Cardiac septum (tissue), 1 donor: ENCODE results near the gene CTDNEP1. TPM values are rescaled to one million over a fixed set of nuclear protein-coding genes. Genes with fewer than 3 reads are reported as not detected.

Experiments used
- DNase-seq: peaks from one replicate; pipeline ENCODE4 v3.0.0-alpha.2; 2020; ENCODE audit warnings: low spot score
- intact Hi-C: fragments of 100-400 bp; cut with DNase I; formaldehyde crosslinking; loops from one replicate; pipeline ENCODE4 v1.14.0; 2022
- total RNA-seq: library from RNA; stranded (reverse); fragmentation: NEBNext Ultra II Directional; extraction: Animal tissue kit (Norgen Biotek cat#: 25700); gene quantifications from one replicate; pipeline ENCODE4 v1.2.1, GENCODE V29; 2021
- donor health status: DM: no; HTN: no; CAD: no.

CTDNEP1 gene
- total RNA-seq, 1 donor from 2014 or later, result 111 TPM

DNA sequence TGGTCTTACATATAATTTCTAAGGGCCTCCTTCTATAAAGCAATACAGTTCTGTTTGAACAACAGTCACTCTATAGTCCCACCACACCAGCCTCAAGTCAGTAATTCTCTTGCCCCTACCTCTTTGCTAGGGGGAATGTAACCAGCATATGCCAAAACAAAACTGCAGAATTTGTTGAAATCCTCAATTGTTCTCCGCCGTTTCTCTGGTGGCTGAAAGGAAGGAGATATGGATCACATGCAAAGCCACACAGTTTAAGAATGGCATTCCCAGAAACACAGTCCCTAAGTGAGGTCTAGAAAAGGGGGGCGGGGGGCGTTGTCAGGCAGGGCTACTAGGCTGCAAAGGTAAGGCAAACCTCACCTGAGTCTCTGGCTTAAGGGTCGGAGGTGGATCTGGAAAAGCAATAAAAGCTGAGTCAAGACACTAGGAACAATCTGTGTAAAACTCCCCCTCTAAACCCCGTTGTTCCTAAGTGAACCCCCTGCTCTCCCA, 14.2 kb downstream of the CTDNEP1 start:
- intact Hi-C loops, result loop anchor here (5.0 kb wide), 2 partner anchors 70 to 320 kb away; partner anchors contain the start of genes EIF5A and TNFSF13
- no peak for DNase-seq

DNA sequence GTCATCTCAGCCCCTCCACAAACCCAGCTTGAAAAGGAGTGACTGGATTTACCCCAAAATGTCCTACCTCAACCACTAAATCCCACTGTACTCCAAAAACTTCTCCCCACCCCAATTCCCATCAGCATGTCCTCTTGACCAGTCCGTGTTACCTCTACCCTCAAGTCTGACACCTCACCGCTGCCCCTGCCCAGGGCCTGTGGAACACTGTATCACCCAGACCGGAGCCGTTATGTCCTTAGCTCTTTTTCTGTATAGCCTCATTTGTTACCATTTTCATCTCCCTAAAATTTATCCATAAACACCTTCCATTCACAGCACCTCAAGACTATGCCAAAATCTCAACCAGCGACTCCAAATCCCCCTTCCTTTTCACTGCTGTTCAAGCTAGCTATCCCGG, 14.7 kb downstream of the CTDNEP1 start:
- no peak for DNase-seq
- intact Hi-C loops, result loop anchor here (5.0 kb wide), 2 partner anchors 70 to 320 kb away; partner anchors contain the start of genes EIF5A and TNFSF13

DNA sequence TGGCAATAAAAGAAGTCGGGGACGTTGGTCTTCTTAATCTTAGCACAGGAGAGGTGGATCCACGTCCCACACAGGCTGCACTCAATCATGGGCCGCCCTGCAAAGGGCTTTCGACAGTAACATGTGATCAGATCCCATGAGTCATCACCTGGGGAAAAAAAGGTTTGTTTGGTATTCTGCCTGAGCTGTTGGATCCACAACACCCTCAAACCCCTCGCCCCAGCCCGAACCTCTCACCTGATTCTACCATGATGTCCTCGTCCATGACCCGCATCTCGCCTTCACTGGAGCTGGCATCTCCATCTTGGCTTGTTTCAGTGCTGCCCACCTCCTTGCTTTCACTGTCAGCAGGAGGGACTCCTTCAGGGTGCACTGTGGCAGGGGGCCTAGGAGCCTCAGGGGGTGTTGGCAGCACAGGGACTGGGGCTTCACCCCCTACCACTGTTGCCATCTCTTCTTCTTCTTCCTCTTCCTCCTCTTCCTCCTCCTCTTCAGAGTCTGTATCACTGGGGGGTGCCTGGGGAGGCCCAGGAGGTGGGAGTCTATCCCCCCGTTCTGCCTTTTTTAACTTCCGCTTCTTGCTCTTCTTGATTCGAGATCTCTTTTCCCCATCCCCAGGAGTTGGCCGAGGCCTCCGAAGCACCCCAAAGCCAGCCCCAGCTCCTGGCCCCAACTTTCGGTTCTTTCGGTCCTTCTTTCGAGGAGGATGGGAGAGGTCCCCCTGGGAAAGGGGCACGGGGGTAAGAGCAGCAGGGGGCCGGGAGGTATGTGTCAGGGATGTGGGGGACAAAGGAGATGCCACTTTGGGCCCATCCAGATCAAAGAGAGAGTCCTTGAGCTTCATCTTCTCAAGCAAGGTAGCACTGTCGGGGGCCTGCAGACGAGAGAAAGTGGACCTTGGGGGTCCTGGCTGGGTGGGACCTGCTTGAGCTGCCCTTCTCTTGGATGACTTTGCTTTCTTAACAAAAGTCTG, 15.6 kb downstream of the CTDNEP1 start:
- DNase-seq, result no peak
- intact Hi-C loops, result loop anchor here (5.0 kb wide), 2 partner anchors 71 to 321 kb away; partner anchors contain the start of genes EIF5A and TNFSF13

DNA sequence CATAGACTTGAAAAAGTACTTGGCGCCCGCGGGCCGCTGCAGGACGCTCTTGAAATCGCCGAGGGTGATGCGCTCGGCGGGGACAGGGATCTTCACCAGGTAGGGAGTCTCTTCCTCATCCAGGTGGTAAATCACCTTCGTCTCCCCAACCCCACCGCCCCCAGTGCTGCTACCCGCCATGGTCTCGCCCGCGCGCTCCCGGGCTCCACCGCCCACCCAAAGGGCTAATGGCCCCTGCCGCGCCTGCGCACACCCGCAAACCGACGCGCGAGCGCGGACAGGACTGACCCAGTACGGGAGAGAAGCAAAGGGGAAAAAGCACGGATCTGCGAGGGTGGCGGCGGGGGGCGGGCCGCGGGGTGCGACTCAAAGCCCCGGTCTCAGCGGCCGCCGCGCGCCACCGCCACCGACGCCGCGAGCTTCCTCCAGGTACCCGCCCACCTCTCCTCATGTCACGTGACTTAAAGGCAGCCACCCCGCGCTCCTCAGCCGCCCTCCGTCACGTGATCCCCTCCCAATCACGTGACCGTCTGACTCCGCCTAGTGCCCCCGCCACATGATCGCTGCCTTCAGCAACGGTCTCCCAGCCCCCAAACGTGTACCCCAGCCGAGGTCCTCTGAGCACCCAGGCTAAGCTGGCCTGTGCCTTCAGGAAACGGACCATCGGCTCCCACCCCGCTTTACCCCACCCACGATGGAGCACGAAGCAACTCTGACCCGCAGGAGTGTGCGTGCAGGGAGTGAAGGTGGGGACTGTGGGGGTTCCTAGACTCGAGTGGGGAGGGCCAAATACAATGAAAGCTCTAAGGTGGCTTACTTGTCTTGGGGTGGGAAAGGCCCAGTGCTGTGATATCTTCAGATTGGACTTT, 17.2 kb downstream of the CTDNEP1 start, which contains the start of gene DVL2:
Gene DVL2 (minus strand): TSS at position 435 of the 869 bp plus-strand sequence. CDS start 255 bp downstream, at position 180.
- intact Hi-C loops, result no loop called here
- peak; percentile 98 for DNase-seq

DNA sequence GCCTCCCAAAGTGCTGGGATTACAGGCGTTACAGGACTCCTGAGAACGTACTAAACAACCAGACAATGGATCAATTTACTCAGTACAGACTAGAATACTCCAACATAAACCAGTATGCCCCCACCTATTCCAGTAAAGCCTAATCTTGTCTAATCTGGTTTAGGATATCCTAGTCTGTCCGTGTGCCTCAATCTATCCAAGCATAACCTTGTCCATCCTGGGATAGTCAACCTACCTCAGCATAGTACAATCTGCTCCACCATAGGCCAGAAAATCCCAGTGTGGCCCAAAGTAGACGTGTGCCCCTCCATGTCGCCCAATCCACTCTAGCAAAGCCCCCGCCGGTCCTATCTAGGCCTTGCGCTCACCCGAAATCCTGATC, 17.8 kb downstream of the CTDNEP1 start:
- intact Hi-C loops, result no loop called here
- no peak for DNase-seq

DNA sequence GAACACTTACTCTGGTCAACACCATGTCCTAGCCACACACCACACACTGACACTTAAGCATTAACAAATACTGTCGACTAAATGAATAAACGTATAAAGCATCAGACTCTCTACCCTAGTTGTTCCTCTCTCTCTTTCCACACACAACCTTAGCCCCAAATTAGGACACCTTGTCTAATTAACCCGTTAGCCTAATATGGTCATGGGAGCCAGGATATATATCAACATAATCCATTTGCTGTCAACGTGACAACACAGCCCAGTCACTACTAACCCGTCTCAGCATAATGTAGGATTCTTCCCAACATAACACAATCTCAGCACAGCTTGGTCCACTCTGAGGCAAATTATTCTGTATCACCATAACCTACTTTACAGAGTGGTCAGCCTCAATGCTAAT, 19.4 kb downstream of the CTDNEP1 start:
- no peak for DNase-seq
- intact Hi-C loops, result no loop called here

DNA sequence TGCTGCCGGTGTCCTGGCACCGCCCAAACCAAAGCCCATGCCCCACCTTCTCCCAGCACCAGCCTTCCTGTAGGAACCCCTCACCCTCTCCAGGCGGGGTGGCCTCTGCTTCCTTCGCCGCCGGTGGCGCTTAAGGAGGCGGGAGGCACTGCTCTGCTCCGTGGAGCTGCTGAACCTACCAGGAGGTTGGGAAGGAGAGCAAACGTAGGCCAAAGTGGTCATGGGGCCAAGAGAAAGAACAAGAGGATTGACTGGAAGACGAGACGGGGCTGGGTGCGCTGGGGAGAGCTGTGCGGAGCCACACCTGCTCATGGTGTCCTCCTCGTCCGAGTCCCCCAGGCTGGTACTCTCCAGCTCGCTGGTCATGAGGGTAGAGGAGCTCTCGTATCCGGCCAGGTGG, 22.0 kb downstream of the CTDNEP1 start:
- intact Hi-C loops, result no loop called here

DNA sequence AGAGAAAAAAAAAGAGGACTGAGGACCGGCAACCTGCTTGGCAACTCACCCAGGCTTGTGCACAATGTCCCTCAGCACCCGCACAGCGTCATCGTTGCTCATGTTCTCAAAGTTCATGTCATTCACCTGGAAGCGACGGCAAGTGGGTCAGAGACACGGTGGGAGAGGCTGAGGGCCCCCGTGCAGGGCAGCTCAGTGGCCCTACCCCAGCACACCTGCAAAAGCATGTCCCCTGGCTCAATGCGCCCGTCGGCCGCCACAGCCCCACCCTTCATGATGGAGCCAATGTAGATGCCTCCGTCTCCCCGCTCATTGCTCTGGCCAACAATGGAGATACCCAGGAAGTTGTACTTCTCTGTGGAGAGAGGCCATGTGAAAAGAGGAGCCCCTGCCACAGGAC, 22.6 kb downstream of the CTDNEP1 start:
- no peak for DNase-seq
- intact Hi-C loops, result no loop called here

More for the DNA sequence above, 22.0 kb downstream of the CTDNEP1 start:
- no peak for DNase-seq

DNA sequence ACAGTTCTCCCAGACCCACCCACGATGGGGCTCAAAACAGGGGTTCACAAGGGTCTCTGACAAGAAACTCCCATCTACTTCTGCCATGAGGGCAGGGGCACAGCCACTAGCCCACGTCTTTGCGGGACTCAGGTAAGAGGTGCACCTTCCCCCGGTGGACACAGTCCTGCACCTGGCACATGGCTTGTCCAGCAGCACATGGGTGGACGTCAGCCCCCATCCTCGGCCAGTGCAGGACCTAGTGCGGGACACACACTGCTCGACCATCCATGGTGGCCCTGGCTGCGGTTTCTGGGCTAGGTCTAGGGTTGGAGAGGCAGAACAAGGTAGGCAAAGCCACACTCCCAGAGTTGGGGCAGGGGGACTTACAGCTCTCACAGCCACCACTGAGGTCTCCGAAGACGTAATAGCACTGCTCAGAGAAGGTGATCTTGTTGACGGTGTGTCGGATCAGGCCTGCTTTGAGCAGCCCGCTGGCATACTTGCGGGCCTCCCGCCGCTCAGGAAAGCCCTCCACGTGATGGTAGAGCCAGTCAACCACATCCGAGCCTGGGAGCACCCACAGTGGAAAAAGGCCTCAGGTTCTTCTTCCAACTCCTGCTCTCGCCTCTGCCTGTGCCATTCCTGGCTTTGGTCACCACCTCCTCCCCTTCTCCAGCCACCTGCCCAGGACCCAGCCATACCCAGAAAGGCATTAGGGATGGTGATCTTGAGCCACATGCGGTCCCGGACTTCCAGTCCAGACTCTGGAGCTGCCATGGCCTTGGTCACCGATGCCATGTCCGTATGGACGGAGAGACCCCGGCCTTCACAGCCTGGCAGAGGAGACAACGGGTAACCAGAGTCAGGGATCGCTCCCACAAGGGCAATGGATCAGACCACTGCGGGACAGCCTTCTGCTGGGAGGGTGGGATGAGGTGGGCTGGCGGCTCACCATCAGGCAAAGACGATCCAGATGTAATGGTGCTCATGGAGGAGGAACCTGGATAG, 24.5 kb downstream of the CTDNEP1 start:
- intact Hi-C loops, result no loop called here
- no peak for DNase-seq

DNA sequence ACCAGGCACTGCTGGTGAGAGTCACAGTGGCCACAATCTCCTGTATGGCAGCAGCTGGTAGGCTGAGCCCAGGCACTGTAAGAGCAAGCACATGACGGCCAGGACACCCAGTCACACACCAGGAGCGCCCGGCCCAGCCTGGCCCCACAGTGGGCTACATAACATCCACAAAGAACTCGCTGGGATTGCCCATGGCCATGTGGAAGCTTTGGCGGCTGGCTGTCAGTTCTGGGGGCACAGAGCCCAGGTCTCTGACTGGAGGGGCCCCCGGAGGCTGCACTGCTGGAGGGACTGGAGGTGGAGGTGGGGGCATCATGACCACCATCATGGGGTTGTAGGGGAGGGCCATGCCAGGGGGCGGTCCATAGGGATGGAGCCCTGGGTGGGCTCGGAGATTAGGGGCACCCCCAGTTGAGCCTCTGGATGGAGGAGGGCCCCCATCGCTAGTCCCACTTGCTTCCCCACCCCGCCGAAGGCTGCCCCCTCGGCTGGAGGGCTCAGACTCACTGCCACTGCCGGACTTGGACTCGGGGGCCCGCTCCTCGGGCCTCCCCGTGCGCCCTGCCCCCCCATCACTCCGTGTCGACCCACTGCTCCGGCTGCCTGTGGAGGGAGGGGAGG, 25.7 kb downstream of the CTDNEP1 start:
- intact Hi-C loops, result no loop called here
- no peak for DNase-seq

DNA sequence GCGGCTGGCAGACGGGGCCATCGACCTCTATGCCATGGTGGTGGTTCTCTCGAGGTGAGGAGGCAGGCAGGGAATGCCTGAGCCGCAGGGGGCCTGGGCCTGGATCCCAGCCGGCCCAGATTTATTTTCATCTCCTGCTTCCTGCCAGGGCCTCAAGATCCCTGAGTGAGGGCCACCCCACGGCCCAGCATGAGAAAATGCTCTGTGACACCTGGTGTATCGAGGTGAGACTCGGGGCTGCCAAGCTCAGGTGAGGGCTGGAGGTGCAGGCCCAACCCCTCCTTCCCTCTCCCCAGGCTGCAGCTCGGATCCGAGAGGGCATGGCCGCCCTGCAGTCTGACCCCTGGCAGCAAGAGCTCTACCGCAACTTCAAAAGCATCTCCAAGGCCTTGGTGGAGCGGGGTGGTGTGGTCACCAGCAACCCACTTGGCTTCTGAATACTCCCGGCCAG, 26.8 kb downstream of the CTDNEP1 start:
- intact Hi-C loops, result no loop called here
- no peak for DNase-seq

DNA sequence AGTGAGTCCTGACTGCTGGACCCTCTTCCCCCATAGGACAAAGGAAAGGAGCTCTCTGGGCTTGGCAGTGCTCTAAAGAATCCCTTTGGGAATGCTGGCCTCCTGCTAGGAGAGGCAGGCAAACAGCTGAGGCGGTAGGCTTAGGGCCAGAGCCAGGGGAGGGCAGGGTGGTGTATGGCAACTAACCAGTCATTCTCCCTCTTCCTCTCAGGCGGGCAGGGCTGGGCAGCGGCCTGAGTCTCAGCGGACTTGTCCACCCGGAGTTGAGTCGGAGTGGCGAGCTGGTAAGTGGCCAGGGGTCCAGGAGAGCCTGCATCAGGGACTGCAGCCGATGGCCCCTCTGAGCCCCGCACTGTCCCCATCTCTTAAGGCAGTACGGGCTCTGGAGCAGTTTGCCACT, 27.4 kb downstream of the CTDNEP1 start:
- intact Hi-C loops, result no loop called here
- DNase-seq, result no peak

DNA sequence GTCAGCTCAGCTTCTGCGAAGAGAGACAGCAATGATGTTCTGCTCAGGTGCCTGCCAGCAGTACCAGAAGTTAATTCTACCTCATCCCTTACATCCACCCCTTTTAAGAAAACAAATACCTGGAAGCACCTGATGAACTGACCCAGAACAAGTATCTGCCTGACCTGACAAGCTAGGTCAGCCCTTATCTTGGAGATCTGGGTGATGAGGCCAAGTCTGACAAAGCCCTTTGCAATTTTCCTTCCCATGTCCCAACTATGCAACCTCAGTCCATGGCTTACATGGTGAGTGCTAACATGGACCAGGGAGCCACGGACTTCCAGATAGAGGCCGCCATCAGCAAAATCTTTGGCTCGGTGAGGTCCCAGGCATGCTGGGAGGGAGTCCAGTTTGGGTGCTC, 28.2 kb downstream of the CTDNEP1 start:
- no peak for DNase-seq
- intact Hi-C loops, result no loop called here

DNA sequence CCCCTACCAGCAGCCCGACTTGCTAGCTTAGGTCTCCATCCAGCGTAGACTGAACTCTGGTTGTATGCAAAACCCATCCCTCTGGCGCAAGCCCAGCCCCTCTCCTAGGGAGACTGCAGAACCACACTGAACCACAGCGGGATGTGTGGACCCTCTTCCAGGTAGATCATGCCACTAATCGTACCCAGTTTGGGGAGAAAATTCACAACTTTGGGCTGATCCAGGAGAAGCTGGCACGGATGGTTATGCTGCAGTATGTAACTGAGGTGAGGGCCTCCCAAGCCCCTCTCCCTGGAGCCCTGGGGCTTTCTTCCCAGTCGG, 28.6 kb downstream of the CTDNEP1 start:
- no peak for DNase-seq
- intact Hi-C loops, result no loop called here

DNA sequence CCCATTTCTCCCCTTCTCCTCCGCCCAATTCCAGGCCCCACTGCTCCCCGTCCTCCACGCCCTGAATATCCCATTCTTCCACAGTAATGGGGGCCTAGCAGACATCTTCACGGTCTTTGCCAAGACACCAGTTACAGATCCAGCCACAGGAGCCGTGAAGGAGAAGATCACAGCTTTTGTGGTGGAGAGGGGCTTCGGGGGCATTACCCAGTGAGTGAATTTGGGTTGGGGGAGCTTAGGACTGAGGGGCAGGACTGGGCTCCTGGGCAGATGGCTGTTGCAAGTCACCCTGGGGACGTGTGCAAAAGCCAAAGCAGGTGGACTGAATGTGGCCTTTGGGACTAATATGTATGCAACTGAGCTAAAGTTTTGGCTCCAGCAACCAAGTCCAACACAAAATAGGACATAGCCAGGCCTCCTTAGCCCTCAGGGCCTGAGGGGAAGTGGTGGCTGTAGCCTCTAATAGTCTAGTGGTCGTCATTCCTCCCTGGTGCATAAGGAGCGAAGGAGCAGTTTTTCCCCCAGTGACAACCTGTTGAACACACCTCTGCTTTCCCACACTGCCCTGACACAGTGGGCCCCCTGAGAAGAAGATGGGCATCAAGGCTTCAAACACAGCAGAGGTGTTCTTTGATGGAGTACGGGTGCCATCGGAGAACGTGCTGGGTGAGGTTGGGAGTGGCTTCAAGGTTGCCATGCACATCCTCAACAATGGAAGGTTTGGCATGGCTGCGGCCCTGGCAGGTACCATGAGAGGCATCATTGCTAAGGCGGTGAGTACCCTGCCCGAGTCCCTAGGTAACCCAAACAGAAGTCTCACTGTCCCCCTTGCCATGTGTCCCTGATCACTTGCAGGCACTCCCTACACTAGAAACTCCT, 29.2 kb downstream of the CTDNEP1 start:
- intact Hi-C loops, result no loop called here
- DNase-seq, result no peak

DNA sequence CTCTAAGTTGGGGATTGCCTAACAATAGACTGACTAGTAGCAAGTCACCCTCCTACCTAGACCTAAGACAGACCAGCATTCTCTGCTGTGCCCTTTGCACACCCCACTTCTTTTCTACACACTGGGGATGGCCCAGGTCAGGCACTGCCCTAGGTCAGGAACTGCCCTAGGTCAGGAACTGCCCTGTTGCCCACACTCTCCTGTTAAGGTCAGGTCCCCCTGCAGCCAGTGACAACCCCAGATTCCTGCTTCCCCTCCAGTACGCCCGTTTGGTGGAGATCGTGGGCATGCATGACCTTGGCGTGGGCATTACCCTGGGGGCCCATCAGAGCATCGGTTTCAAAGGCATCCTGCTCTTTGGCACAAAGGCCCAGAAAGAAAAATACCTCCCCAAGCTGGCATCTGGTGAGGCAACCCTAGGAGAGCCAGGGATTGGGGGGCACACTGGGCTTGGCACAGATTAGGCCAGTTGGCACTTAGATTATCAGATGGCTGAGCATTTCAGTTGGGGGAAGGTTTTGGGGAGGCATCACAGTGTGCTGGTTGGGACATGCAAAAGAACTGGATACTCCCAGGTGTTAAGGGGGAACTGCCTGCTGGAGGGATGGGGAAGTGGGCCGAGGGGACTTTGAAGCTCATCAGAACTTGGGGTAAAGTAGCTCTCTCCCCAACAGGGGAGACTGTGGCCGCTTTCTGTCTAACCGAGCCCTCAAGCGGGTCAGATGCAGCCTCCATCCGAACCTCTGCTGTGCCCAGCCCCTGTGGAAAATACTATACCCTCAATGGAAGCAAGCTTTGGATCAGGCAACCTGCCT, 30.0 kb downstream of the CTDNEP1 start:
- intact Hi-C loops, result loop anchor here (2.0 kb wide), 1 partner anchor 17 kb away; the partner anchor contains the start of gene PHF23
- DNase-seq, result no peak
